ENCODE measurements around the gene MRPL50. TPM values are rescaled to one million over a fixed set of nuclear protein-coding genes. Genes with fewer than 3 reads are reported as not detected.

The MRPL50 gene
- polyA plus RNA-seq, 4 donors: 20.3 to 29.2 (median 25.3) TPM

- no peak for DNase-seq (ENCODE audit: low read depth in 4 of 4, low spot score in 2 of 4)
Measured at GRCh38 chr9:101381118-101381517, 17.3 kb downstream of the MRPL50 start.

- no peak for DNase-seq (ENCODE audit: low read depth in 4 of 4, low spot score in 2 of 4)
Measured at GRCh38 chr9:101380295-101380694, 18.1 kb downstream of the MRPL50 start.

- DNase-seq (ENCODE audit: low read depth in 4 of 4, low spot score in 2 of 4): no peak
Measured at GRCh38 chr9:101376111-101376848, 22.1 kb downstream of the MRPL50 start.

DNA sequence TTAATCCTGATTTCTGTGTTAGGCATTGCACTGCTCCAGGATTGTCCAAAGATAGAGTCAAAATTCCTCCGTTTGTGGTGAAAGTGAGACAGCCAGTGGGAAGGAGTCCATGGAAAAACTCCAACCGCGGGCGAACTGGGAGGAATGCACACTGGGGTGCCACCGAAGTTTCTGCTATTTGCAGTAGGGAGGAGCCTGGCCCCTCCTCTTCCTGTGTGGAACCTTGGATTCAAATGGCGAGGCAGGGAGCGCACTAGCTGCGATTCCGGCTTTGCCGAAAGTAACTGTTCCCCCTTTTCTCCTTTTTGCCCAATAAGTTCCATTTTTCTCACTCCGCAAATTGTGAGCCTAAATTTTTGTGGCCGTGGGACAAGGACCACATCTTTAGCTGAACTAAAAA lies 22.9 kb downstream of the MRPL50 start:
- DNase-seq (ENCODE audit: low read depth in 4 of 4, low spot score in 2 of 4): no peak

GRCh38 chr9:101372327-101373118 lies 25.9 kb downstream of the MRPL50 start:
- no peak for DNase-seq (ENCODE audit: low read depth in 4 of 4, low spot score in 2 of 4)

DNA sequence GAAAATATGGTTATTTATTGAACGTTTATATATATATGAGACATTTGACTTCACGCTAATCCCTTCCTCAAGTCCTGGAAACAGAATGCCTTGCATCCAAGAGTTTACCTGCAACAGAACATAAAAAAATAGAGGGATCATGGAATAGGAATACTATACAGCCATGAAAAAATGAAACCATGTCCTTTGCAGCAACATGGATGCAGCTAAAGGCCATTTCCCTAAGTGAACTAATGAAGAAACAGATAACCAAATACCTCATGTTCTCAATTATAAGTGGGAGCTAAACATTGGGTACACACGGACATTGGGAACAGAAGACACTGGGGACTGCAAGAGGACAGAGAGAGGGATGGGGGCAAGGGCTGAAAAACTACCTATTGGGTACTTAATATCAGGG lies 26.6 kb downstream of the MRPL50 start:
- no peak for DNase-seq (ENCODE audit: low read depth in 4 of 4, low spot score in 2 of 4)

DNA sequence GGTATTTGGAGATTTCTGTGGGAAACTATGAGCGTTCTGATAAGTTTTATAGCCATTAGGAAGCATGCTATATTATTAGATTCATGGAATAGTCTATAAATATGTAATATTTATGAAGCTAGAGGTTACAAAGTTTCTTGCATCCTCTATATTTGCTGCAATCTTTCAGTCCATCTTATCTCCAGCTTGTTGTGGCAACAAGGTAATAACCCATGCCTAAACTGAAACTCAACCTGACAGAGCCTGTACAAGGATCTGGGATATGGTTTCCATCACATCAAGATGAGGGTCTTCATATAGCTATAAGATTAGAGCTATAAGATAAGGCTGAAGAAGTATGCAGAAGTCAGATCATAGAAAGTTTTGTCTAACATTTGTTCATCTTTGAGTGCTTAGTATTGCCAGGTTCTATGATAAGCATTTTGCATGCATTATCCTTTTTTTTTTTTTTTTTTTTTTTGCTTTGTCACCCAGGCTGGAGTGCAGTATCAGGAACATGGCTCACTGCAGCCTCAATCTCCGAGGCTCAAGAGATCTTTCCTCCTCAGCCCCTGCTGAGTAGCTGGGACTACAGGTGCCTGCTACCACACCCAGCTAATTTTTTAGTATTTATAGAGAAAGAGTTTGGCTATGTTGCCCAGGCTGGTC lies 28.4 kb downstream of the MRPL50 start:
- no peak for DNase-seq (ENCODE audit: low read depth in 4 of 4, low spot score in 2 of 4)

DNA sequence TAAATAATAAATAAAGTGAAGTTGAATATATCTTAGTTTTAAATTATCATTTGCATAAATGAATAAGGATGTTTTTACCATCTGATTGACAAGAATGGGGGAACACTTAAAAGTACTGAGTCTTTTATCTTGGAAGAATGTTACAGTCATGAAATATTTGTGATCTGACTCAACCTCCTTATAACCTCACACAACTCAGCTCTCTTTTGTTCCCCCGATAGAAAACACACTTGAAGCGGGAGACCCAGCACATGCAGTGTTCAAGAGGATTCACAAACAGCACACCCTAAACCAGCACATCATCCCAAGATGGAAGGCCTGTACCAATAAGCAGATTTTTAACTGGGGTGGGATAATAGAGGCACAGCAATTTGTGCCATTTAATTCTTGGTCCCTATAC lies 29.1 kb downstream of the MRPL50 start:
- DNase-seq (ENCODE audit: low read depth in 4 of 4, low spot score in 2 of 4): no peak

- DNase-seq (ENCODE audit: low read depth in 4 of 4, low spot score in 2 of 4): no peak
Measured at GRCh38 chr9:101367323-101367722, 31.1 kb downstream of the MRPL50 start.

DNA sequence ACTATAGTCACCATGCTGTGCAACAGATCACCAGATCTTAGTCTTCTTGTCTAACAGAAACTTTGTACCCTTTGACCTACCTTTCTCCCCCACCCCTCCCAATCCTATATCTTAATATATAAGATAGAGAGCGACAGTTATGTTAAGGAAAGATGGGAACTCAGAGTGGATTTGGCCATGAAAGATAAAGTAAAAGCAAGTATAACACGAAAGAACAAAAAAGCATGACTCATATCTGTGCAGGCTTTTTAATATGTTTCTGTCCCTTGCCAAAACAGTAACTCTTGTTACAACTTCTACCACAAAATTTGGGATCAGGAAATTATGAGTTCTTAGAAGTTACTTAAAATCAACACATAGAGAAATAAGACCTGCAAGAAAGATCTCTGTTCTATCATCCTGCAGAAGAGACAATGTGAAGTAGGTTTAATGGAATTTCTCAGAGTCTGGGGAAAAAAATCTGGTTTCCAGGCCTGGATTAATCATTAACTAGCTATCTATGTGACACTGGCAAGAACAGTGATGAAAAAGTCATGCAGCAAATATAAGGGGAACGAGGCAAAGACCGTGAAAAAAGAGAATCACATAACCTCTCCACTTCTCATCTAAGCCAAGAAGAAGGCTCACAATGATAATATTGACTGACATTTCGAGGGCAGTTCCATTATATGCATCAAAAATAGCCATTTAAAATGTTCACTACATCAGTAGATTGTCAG lies 32.2 kb downstream of the MRPL50 start:
- DNase-seq (ENCODE audit: low read depth in 4 of 4, low spot score in 2 of 4): no peak

DNA sequence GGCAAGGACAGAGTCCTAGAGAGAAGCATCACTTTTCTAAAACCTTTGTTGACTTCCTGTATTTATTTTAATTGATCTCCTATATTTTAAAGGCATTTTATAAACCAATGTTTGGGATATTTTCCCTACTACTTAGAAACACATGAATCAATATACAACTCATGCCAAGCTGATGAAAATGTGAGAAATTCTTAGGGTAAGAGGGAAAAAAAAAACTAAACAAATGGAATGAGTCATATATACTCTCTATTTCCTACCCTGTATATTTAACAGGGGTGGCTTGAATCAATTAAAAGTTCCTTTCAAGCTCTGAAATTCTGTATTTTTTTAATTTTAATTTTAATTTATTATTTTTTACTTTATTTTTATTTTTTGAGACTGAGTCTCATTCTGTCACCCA lies 33.2 kb downstream of the MRPL50 start:
- no peak for DNase-seq (ENCODE audit: low read depth in 4 of 4, low spot score in 2 of 4)

DNA sequence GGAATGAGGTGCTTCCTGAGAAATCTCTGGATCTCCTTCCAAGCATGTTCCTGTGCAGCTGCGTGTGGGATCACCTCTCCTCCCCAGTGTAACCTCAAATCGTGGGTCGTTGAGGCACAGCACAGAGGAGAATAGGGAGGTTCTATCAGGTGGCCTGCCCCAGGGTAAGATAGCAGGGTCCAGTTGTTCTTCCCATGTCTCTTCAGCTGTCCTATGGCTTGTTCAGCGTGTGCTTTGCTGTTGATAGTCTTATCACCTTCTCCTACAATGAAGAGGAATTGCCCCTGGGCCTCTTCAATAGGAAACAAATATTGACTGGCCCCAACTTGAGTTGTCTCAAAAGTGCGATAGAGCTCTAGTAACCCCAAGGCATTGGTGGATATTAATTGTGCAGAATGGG lies 36.0 kb downstream of the MRPL50 start:
- DNase-seq (ENCODE audit: low read depth in 4 of 4, low spot score in 2 of 4): no peak

DNA sequence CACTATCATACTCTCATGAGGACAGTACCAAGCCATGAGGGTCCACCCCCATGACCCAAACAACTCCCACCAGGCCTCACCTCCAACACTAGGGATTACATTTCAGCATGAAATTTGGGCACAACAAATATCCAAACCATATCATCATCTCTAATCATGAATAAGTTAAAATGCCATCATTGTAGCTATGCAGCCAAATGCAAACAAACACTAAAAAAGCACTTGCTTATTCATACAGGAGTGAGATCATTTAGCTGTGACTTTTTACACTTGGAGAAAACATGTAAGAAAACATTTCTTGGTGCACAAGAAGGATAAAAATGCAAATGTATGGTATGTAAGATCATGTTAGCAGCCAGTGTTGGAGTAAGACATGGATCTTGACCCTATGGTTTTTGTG lies 37.8 kb downstream of the MRPL50 start:
- DNase-seq (ENCODE audit: low read depth in 4 of 4, low spot score in 2 of 4): no peak

DNA sequence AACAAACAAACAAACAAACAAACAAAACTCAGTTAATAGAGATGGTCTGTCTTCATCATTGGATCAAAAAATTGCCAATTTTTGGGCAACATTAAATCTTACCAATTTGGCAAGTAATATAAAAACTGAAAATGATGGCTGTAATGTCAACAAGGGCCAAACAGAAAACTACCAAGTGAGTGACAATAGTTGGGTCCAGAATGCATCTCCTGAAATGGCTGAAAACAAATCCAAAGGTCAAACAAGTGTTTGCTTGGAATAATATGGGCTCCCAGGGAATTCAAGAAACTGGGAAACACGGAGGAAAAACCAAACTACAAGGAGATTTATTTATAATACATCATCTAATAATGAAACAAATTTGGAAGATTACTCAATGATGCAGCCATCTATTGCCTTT lies 38.7 kb downstream of the MRPL50 start:
- no peak for DNase-seq (ENCODE audit: low read depth in 4 of 4, low spot score in 2 of 4)

DNA sequence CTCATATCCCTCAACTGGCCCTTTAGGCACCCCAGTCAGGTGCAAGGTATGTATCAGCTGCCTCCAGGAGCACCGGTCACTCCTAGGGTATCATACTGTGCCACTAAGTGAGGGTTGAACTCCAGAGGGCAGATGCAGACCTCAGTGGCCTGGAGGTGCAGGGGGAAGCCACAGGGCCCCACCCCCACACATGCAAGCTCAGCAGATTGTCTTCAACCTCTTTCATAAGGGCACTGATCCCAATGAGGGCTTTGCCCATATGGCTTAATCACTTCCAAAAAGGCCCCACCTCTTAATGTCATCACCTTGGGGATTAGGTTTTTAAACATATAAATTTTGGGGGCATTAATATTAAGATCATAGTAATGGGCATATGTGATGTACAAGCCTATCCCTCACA lies 41.8 kb downstream of the MRPL50 start:
- no peak for DNase-seq (ENCODE audit: low read depth in 4 of 4, low spot score in 2 of 4)

DNA sequence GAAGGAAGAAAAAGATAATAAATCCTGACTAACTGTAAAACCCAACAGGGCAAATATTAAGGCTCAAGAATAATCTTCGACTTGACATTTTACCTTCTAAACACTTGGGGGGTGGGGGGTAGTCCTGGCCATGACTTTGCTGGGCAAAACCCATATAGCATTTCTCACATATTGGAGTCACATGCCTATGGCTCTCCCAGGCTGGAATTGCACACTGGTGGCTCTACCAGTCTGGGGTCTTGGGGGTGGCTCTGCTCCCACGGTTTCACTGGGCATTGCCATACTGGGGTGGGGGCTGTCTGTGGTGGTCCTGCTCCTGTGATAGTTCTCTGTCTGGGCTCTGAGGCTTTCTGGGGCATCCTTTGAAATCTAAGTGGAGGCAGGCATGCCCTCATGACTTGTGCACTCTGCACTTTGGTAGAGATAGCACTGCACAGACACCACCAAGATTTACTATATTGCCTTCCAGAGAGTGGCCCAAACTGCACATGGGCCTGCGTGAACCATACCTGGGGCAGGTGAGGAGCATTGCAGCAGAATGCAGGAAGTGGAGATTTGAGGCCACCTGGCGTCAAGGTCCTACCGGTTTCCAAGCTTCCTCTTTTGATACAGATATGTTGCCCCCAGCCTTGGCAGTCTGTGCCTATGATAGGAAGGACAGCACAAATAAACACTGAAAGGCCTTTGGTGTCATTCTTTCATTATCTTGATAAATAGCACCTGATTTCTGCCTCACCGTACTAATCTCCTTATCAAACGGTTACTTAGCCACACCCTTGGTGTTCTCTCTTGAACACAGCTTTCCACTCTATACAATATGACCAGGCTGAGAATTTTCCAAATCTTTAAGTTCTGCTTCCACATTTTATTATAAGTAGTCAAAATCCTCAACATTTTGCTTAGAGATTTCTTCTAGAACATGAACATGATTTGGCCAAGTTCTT lies 43.4 kb downstream of the MRPL50 start:
- no peak for DNase-seq (ENCODE audit: low read depth in 4 of 4, low spot score in 2 of 4)

- no peak for DNase-seq (ENCODE audit: low read depth in 4 of 4, low spot score in 2 of 4)
Measured at GRCh38 chr9:101354143-101354764, 44.2 kb downstream of the MRPL50 start.

DNA sequence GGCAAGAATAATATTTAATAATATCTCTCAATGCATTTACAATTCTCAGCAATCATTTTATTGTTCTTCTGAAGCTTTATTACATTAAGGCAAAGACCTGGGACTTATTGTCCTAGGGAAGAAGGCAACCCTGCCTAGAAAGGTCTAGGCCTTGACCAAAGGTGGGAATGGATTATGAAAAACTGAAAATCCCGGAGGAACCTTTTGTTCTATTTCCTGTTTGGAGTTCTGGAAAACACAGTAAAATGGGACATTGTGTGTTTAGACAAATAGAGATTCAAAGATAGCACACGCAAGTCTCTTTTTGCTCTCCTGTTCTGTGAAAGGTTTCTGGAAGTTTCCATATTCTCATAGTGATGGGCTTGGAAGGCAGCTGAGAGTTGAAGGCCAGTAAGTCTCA lies 44.7 kb downstream of the MRPL50 start:
- no peak for DNase-seq (ENCODE audit: low read depth in 4 of 4, low spot score in 2 of 4)

GRCh38 chr9:101352892-101353463 lies 45.4 kb downstream of the MRPL50 start:
- DNase-seq (ENCODE audit: low read depth in 4 of 4, low spot score in 2 of 4): no peak
